ENCODE data around the gene B4GALT3.

- TF ChIP-seq BRCA1 (IDR thresholded peaks at IDR 0.05; ENCODE audit: low read depth, low read length) (no peak), KDM1A (IDR thresholded peaks at IDR 0.05; ENCODE audit: borderline replicate concordance, low read length) (no peak), PHF8 (conservative IDR thresholded peaks at IDR 0.05; ENCODE audit: low read depth, low read length) (no peak), SIX5 (IDR thresholded peaks at IDR 0.05; ENCODE audit: low read depth, low read length) (no peak), CTCF (IDR thresholded peaks at IDR 0.05; ENCODE audit: control extremely low read depth in 1 of 3, insufficient read depth in 1 of 3, low read depth in 1 of 3, low read length in 3 of 3) (no peak), POLR2A (IDR thresholded peaks at IDR 0.05; ENCODE audit: control extremely low read depth in 1 of 2, low read depth in 2 of 2, low read length in 2 of 2) (no peak)
Observed at GRCh38 chr1:161172776-161173376, 4.4 kb downstream of the B4GALT3 start.

Measured in H1 (cell line).